H1 (cell line): ENCODE results near the gene SLC7A11. TPM values are rescaled to one million over a fixed set of nuclear protein-coding genes. Genes with fewer than 3 reads are reported as not detected.
A peak's percentile ranks its signal among the peaks of the same experiment; 100 is the strongest.

Experiments
- CTCF ChIA-PET: fragments of 300-600 bp; sonication (Branson Sonifier 250); formaldehyde crosslinking; loops from one replicate; lab custom pipeline; 2021; ENCODE audit not compliant: partially characterized antibody; lab: Charles Lee
- POLR2A ChIA-PET: fragments of 300-600 bp; sonication (Branson Sonifier 250); formaldehyde crosslinking; loops from one replicate; lab custom pipeline; 2021; ENCODE audit warnings: inconsistent platforms; ENCODE audit not compliant: partially characterized antibody; lab: Charles Lee
- DNase-seq, 2 experiments: peaks; one replicate each; pipeline versions ENCODE4 v3.0.0 to v3.0.0-alpha.2; 2010 to 2022; ENCODE audit warnings: low spot score in 2 of 2, low read depth in 1 of 2, mixed read lengths in 1 of 2
- FAIRE-seq: peaks from 2 replicates; lab custom pipeline; 2011; peaks lifted over from hg19 to GRCh38; lab: Jason Lieb, UNC
- H2AFZ ChIP-seq: 2 replicates; pipeline ENCODE4 v1.8.1; 2012; ENCODE audit warnings: low read length, inconsistent platforms
- H2AK5ac ChIP-seq: 2 replicates; pipeline ENCODE4 v1.6.1; 2013; ENCODE audit warnings: low read depth, low read length
- H2BK120ac ChIP-seq: replicated peaks from 2 replicates; pipeline ENCODE3; 2013; ENCODE audit warnings: low read depth, low read length, inconsistent platforms
- H2BK12ac ChIP-seq: 2 replicates; pipeline ENCODE4 v1.6.1; 2013; ENCODE audit warnings: low read depth, low read length
- H2BK15ac ChIP-seq: 2 replicates; pipeline ENCODE4 v1.6.1; 2013; ENCODE audit warnings: low read length
- H2BK20ac ChIP-seq: 2 replicates; pipeline ENCODE4 v1.6.1; 2013; ENCODE audit warnings: low read length
- H2BK5ac ChIP-seq: 2 replicates; pipeline ENCODE4 v1.6.1; 2013; ENCODE audit warnings: low read depth, low read length
- H3K14ac ChIP-seq: 2 replicates; pipeline ENCODE4 v1.6.1; 2013; ENCODE audit warnings: inconsistent platforms; ENCODE audit not compliant: insufficient read length
- H3K18ac ChIP-seq: 2 replicates; pipeline ENCODE4 v1.6.1; 2013; ENCODE audit warnings: low read length; ENCODE audit errors: extremely low read depth
- H3K23ac ChIP-seq: 2 replicates; pipeline ENCODE4 v1.6.1; 2013; ENCODE audit warnings: inconsistent platforms; ENCODE audit not compliant: insufficient read length
- H3K23me2 ChIP-seq: 2 replicates; pipeline ENCODE4 v1.6.1; 2013; ENCODE audit warnings: low read depth, low read length
- H3K27ac ChIP-seq: 2 replicates; pipeline ENCODE4 v1.6.1; 2011; ENCODE audit warnings: low read depth, low read length, inconsistent platforms
- H3K27me3 ChIP-seq, 4 experiments: replicated peaks in 1 of 4; 1 replicate in 1 of 4; 2 replicates in 3 of 4; pipeline versions ENCODE4 v1.6.1 to v1.8.1; 2011 to 2013; ENCODE audit warnings: low read length in 3 of 4, mild to moderate bottlenecking in 3 of 4, inconsistent platforms in 2 of 4, mixed read lengths in 2 of 4, moderate library complexity in 1 of 4; ENCODE audit not compliant: control insufficient read depth in 3 of 4, insufficient read depth in 3 of 4; ENCODE audit errors: extremely low read depth in 1 of 4
- H3K36me3 ChIP-seq, 4 experiments: 2 replicates each; pipeline versions ENCODE4 v1.6.1 to v1.8.1; 2011 to 2013; ENCODE audit warnings: mild to moderate bottlenecking in 4 of 4, low read length in 3 of 4, moderate library complexity in 2 of 4, control low read depth in 1 of 4, inconsistent platforms in 1 of 4; ENCODE audit not compliant: insufficient read depth in 4 of 4, control insufficient read depth in 2 of 4
- H3K4ac ChIP-seq: replicated peaks from 2 replicates; pipeline ENCODE3; 2013; ENCODE audit warnings: low read length, low read depth, mixed read lengths, inconsistent platforms; ENCODE audit not compliant: insufficient read length
- H3K4me1 ChIP-seq, 4 experiments: replicated peaks in 1 of 4; 1 replicate in 1 of 4; 2 replicates in 3 of 4; pipeline versions ENCODE4 v1.6.1 to v1.8.1; 2011 to 2013; ENCODE audit warnings: low read length in 3 of 4, inconsistent platforms in 2 of 4, mixed read lengths in 1 of 4; ENCODE audit not compliant: insufficient read depth in 4 of 4, control insufficient read depth in 3 of 4
- H3K4me2 ChIP-seq, 2 experiments: 2 replicates each; pipeline versions ENCODE4 v1.6.1 to v1.8.1; 2011 to 2013; ENCODE audit warnings: low read depth in 2 of 2, low read length in 2 of 2, control low read depth in 1 of 2, inconsistent platforms in 1 of 2, mild to moderate bottlenecking in 1 of 2; ENCODE audit not compliant: insufficient read depth in 1 of 2
- H3K4me3 ChIP-seq, 4 experiments: fragments of 200-600, 300-600 bp in 1 of 4; sonication (generic), shearing (Covaris generic), sonication (Bioruptor Twin) in 1 of 4; 2 replicates each; pipeline versions ENCODE4 v1.5.1 to v1.8.1; 2011 to 2016; ENCODE audit warnings: low read length in 4 of 4, low read depth in 3 of 4, control low read depth in 2 of 4, inconsistent platforms in 2 of 4, mild to moderate bottlenecking in 2 of 4, mixed read lengths in 1 of 4, moderate library complexity in 1 of 4; ENCODE audit not compliant: insufficient read depth in 2 of 4; ENCODE audit errors: extremely low read depth in 1 of 4
- H3K56ac ChIP-seq: replicated peaks from 2 replicates; pipeline ENCODE3; 2013; ENCODE audit warnings: low read depth, mild to moderate bottlenecking, mixed read lengths, low read length, inconsistent platforms; ENCODE audit not compliant: insufficient read length
- H3K79me1 ChIP-seq: 2 replicates; pipeline ENCODE4 v1.6.1; 2013; ENCODE audit warnings: low read depth, low read length, control low read depth
- H3K79me2 ChIP-seq, 2 experiments: 2 replicates each; pipeline versions ENCODE4 v1.6.1 to v1.8.1; 2012 to 2013; ENCODE audit warnings: low read length in 2 of 2, mild to moderate bottlenecking in 2 of 2, inconsistent platforms in 1 of 2; ENCODE audit not compliant: insufficient read depth in 2 of 2, control insufficient read depth in 1 of 2
- H3K9ac ChIP-seq, 4 experiments: replicated peaks in 1 of 4; 1 replicate in 1 of 4; 2 replicates in 3 of 4; pipeline versions ENCODE4 v1.6.1 to v1.8.1; 2011 to 2013; ENCODE audit warnings: low read depth in 3 of 4, low read length in 3 of 4, control low read depth in 2 of 4, mild to moderate bottlenecking in 2 of 4, moderate library complexity in 2 of 4, inconsistent platforms in 1 of 4; ENCODE audit errors: extremely low read depth in 1 of 4
- H3K9me3 ChIP-seq, 2 experiments: 2 replicates each; pipeline versions ENCODE4 v1.6.1 to v1.8.1; 2012 to 2013; ENCODE audit warnings: mild to moderate bottlenecking in 2 of 2, moderate library complexity in 2 of 2, control low read depth in 1 of 2, inconsistent platforms in 1 of 2, low read depth in 1 of 2, low read length in 1 of 2, mixed read lengths in 1 of 2; ENCODE audit not compliant: insufficient read depth in 2 of 2
- H4K20me1 ChIP-seq, 2 experiments: replicated peaks in 1 of 2; 2 replicates each; pipeline versions ENCODE3 to v1.8.1; 2011 to 2013; ENCODE audit warnings: inconsistent platforms in 2 of 2, low read length in 2 of 2, mild to moderate bottlenecking in 1 of 2; ENCODE audit not compliant: insufficient read depth in 2 of 2, control insufficient read depth in 1 of 2
- H4K5ac ChIP-seq: 2 replicates; pipeline ENCODE4 v1.6.1; 2013; ENCODE audit warnings: low read length, low read depth, mixed read lengths, inconsistent platforms; ENCODE audit not compliant: insufficient read length
- H4K8ac ChIP-seq: 2 replicates; pipeline ENCODE4 v1.8.0; 2013; ENCODE audit warnings: mild to moderate bottlenecking, moderate library complexity, low read length, inconsistent platforms; ENCODE audit not compliant: insufficient read depth; ENCODE audit errors: extremely low read depth
- H4K91ac ChIP-seq: replicated peaks from 2 replicates; pipeline ENCODE3; 2013; ENCODE audit warnings: low read length, mixed read lengths, inconsistent platforms; ENCODE audit not compliant: insufficient read length
- RAD21 ChIP-seq, 2 experiments: IDR thresholded peaks in 1 of 2; conservative IDR thresholded peaks in 1 of 2; 2 replicates each; pipeline ENCODE4 v1.6.1; 2011; ENCODE audit warnings: low read depth in 2 of 2, low read length in 2 of 2, improper control_type of control experiment in 1 of 2, inconsistent platforms in 1 of 2, mild to moderate bottlenecking in 1 of 2, moderate library complexity in 1 of 2
- RFX5 ChIP-seq: IDR thresholded peaks from 2 replicates; pipeline ENCODE4 v1.6.1; 2011; ENCODE audit warnings: low read depth, low read length, improper control_type of control experiment, borderline replicate concordance
- WGBS, 2 experiments: shearing (Covaris generic) in 1 of 2; methylation state at CpG; one replicate each; pipeline versions ENCODE4 v1.1.6 to v1.1.7; 2013 to 2015; ENCODE audit warnings: low lambda C conversion rate in 2 of 2, mixed read lengths in 2 of 2, inconsistent platforms in 1 of 2, low coverage in 1 of 2, missing lambda C conversion rate in 1 of 2; ENCODE audit not compliant: insufficient replicate concordance in 2 of 2, insufficient coverage in 1 of 2, insufficient read length in 1 of 2; ENCODE audit errors: extremely low coverage in 1 of 2, missing lambda C conversion rate in 1 of 2; 5-methylcytosine and 5-hydroxymethylcytosine counted together
- polyA plus RNA-seq, 7 experiments: library from polyadenylated mRNA; depleted of rRNA in 3 of 7; stranded (reverse) in 5 of 7; unstranded in 2 of 7; fragments of >200 nt in 5 of 7; fragments of 200-250 nt in 2 of 7; gene quantifications; 1 replicate in 5 of 7; 2 replicates in 1 of 7; 4 replicates in 1 of 7; pipeline versions ENCODE4 v1.2.1 to v1.2.3, GENCODE V29; 2011 to 2013; ENCODE audit warnings: missing spikeins in 2 of 7, mixed read lengths in 2 of 7
- total RNA-seq: library from RNA; stranded (reverse); fragmentation: NEBNext Ultra II Directional; extraction: Animal tissue kit (Norgen Biotek cat#: 25700); gene quantifications from 2 replicates; pipeline ENCODE4 v1.2.1, GENCODE V29; 2021

Gene SLC7A11
- total and polyA plus RNA-seq, 2 of the 8 experiments (the other 6 are each of a cell fraction or from before 2014, with no cell fraction given) = 6.6 to 17.0 TPM

DNA sequence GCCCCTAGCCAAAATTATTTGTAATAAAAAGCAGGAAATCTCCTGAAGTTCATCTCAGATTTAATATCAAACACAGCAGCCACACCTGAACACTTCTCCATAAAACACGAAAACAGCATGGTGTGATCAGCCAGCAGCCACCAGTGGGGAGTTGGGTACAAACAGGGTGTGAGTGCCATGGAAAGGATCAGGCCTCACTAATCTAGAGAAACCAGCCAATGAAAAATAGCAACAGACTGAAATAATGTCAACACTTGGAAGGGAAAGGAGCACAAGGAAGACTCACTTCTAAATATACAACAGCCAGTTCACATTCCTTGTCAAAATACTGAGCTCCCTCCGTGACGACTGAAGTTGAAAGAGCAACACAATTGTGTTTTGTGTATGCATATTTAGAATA, 46.0 kb downstream of the SLC7A11 start:
- no peaks in the 10 kb centered on the region; a peak in 1 of 8 replicates for H3K36me3 ChIP-seq
- ChIA-PET POLR2A (interaction anchor here (1.2 kb wide), 1 partner anchor 10 kb away, joined by 4 read pairs; no protein-coding TSS in a partner anchor), CTCF (interaction anchor here (0.6 to 0.9 kb wide), 2 partner anchors 11 to 662 kb away, joined by 3 to 7 read pairs; no protein-coding TSS in a partner anchor)
- H3K4me2 ChIP-seq = no peak overlapping the region
- no peak overlapping the region for H2AFZ ChIP-seq
- peaks cover 0 to 3% of the 10 kb centered on the region in 2 experiments; a peak in 1 of 4 replicates for H3K79me2 ChIP-seq
- H3K4me1 ChIP-seq = peaks cover 0 to 4% (median 0%) of the 10 kb centered on the region in 4 experiments; a peak in 2 of 7 replicates
- no peak overlapping the region for H3K4ac ChIP-seq
- DNase-seq (no peak), FAIRE-seq (no peak)
- H3K9ac ChIP-seq = no peak overlapping the region
- 92% methylated on average over 3 of the region's 3 CpGs; no CpG with 5 or more reads in 1 of the 2 experiments for WGBS, 2 experiments
- no peak overlapping the region for H2BK20ac ChIP-seq
- no peak overlapping the region for H2BK12ac ChIP-seq
- no peak overlapping the region for H3K4me3 ChIP-seq
- H3K79me1 ChIP-seq = no peaks in the 10 kb centered on the region
- no peak overlapping the region for H3K18ac ChIP-seq
- no peak overlapping the region for H3K23ac ChIP-seq
- H3K27ac ChIP-seq = no peak overlapping the region
- TF ChIP-seq RAD21 (IDR thresholded peaks at IDR 0.05 in 1 of 2, conservative IDR thresholded peaks at IDR 0.05 in 1 of 2; ENCODE audit: low read depth in 2 of 2, low read length in 2 of 2) (no peak), RFX5 (no peak)
- H2BK15ac ChIP-seq = no peak overlapping the region
- H3K56ac ChIP-seq = no peak overlapping the region
- no peak overlapping the region for H4K8ac ChIP-seq
- no peaks in the 10 kb centered on the region for H3K9me3 ChIP-seq
- no peaks in the 10 kb centered on the region for H4K20me1 ChIP-seq
- H3K27me3 ChIP-seq = no peaks in the 10 kb centered on the region
- H2BK5ac ChIP-seq = peak overlapping the region; percentile 40; the same call in 1 of the 2 replicates
- no peak overlapping the region for H2BK120ac ChIP-seq
- no peak overlapping the region for H2AK5ac ChIP-seq
- no peak overlapping the region for H3K14ac ChIP-seq
- no peak overlapping the region for H4K5ac ChIP-seq
- no peaks in the 10 kb centered on the region for H3K23me2 ChIP-seq
- no peak overlapping the region for H4K91ac ChIP-seq
